SU-DHL-6 (cell line): ENCODE results near the gene CMTM7.

Experiments used
- EZH2phosphoT487 ChIP-seq: fragments of 200-600 bp; sonication (generic), shearing (Covaris generic); conservative IDR thresholded peaks from 2 replicates; pipeline ENCODE4 v1.6.1; 2018; ENCODE audit warnings: mild to moderate bottlenecking, antibody characterized with exemption, low read length, moderate library complexity, mixed read lengths
- TF ChIP-seq, protein P1 (sequence below): fragments of 200-600 bp; sonication (generic); IDR thresholded peaks from one replicate; pipeline ENCODE4 v1.5.1; 2017; ENCODE audit warnings: antibody characterized with exemption, mild to moderate bottlenecking, low read length, moderate library complexity; ENCODE audit not compliant: insufficient read depth, poor library complexity, severe bottlenecking

- TF ChIP-seq, protein P1, sequence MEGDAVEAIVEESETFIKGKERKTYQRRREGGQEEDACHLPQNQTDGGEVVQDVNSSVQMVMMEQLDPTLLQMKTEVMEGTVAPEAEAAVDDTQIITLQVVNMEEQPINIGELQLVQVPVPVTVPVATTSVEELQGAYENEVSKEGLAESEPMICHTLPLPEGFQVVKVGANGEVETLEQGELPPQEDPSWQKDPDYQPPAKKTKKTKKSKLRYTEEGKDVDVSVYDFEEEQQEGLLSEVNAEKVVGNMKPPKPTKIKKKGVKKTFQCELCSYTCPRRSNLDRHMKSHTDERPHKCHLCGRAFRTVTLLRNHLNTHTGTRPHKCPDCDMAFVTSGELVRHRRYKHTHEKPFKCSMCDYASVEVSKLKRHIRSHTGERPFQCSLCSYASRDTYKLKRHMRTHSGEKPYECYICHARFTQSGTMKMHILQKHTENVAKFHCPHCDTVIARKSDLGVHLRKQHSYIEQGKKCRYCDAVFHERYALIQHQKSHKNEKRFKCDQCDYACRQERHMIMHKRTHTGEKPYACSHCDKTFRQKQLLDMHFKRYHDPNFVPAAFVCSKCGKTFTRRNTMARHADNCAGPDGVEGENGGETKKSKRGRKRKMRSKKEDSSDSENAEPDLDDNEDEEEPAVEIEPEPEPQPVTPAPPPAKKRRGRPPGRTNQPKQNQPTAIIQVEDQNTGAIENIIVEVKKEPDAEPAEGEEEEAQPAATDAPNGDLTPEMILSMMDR, result no peak
- TF ChIP-seq EZH2phosphoT487, result no peak
Observed at GRCh38 chr3:32469151-32469874, 77.7 kb downstream of the CMTM7 start.
